ENCODE data around the gene IFT22. TPM values are rescaled to one million over a fixed set of nuclear protein-coding genes. Genes with fewer than 3 reads are reported as not detected.
"Not testable (repeated sequence)": the region's sequence is repeated elsewhere in the genome, so short reads cannot be mapped to it uniquely, and the experiment has no call there.

Gene IFT22
- total RNA-seq, 1 experiment from 2014 or later = 15.5 TPM

DNA sequence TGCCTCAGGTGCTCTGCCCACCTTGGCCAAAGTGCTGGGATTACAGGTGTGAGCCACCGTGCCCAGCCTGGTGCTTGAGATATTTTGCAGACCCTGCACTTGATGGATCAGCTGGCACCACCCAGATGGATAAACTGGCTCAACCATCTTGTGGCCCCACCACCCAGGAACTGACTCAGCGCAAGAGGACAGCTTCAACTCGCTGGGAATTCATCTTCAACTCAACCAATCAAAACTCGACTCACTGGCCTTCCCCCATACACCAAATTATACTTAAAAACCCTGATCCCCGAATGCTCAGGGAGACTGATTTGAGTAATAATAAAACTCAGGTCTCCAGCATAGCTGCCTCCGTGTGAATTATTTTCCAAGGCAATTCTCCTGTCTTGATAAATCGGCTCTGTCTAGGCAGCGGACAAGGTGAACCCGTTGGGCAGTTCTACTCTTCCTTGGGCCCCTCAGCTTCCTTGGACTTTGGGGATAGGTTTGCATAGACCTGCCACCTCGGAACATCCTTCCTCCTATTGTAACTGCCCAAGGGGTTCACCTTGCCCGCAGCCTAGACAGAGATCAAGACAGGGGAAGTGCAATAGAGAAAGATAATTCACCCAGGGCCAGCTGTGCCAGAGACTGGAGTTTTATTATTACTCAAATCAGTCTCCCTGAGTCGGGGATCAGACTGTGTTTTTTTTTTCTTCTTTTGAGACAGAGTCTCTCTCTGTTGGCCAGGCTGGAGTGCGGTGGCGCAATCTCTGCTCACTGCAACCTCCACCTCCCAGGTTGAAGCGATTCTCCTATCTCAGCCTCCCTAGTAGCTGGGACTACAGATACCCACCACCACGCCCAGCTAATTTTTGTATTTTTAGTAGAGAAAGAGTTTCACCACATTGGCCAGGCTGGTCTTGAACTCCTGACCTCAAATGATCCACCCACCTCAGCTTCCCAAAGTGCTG is 28.3 kb downstream of the IFT22 start:
- POLR2A ChIA-PET = interaction anchor here (0.5 to 2.4 kb wide), 7 partner anchors 9 to 864 kb away, joined by 3 to 19 read pairs (median 8); no protein-coding TSS in a partner anchor
- H3K27ac Mint-ChIP-seq = peak overlapping the region; percentile 99
- H3K4me3 Mint-ChIP-seq = peak overlapping the region; percentile 16
- DNase-seq (ENCODE audit: low spot score); ATAC-seq; H3K27me3 Mint-ChIP-seq (ENCODE audit: low read depth); H3K9me3 Mint-ChIP-seq; H3K36me3 Mint-ChIP-seq: not testable (repeated sequence)
- peaks cover 65% of the 10 kb centered on the region for H3K4me1 Mint-ChIP-seq
- TF ChIP-seq ZNF121 (CRISPR knock-in tag; IDR thresholded peaks at IDR 0.05) = peak; percentile 89
- TF ChIP-seq, protein P1, sequence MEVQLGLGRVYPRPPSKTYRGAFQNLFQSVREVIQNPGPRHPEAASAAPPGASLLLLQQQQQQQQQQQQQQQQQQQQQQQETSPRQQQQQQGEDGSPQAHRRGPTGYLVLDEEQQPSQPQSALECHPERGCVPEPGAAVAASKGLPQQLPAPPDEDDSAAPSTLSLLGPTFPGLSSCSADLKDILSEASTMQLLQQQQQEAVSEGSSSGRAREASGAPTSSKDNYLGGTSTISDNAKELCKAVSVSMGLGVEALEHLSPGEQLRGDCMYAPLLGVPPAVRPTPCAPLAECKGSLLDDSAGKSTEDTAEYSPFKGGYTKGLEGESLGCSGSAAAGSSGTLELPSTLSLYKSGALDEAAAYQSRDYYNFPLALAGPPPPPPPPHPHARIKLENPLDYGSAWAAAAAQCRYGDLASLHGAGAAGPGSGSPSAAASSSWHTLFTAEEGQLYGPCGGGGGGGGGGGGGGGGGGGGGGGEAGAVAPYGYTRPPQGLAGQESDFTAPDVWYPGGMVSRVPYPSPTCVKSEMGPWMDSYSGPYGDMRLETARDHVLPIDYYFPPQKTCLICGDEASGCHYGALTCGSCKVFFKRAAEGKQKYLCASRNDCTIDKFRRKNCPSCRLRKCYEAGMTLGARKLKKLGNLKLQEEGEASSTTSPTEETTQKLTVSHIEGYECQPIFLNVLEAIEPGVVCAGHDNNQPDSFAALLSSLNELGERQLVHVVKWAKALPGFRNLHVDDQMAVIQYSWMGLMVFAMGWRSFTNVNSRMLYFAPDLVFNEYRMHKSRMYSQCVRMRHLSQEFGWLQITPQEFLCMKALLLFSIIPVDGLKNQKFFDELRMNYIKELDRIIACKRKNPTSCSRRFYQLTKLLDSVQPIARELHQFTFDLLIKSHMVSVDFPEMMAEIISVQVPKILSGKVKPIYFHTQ (CRISPR knock-in tag; IDR thresholded peaks at IDR 0.05) = peak; percentile 47; the same call in 1 of the 2 replicates
- peak; percentile 60; the same call in 1 of the 2 replicates for TF ChIP-seq GTF2I (CRISPR knock-in tag; conservative IDR thresholded peaks at IDR 0.05)
- CTCF ChIA-PET = interaction anchor here (0.7 to 4.2 kb wide), 16 partner anchors 11 to 404 kb away, joined by 3 to 23 read pairs (median 4); partner anchors contain the start of genes COL26A1, IFT22, PLOD3 and SERPINE1

DNA sequence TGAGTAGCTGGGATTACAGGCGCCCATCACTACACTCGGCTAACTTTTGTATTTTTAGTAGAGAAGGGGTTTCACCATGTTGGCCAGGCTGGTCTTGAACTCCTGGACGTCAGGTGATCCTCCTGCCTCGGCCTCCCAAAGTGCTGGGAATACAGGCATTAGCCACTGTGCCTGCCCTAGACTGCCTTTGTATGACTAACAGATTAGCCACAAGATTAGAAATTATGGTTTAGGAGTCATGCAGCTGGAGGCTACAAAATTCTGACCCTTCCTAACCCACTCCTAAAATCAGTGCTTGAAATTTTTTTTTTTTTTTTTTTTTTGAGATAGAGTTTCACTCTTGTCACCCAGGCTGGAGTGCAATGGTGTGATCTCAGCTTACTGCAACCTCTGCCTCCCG is 29.0 kb downstream of the IFT22 start:
- POLR2A ChIA-PET = interaction anchor here (0.6 to 2.4 kb wide), 5 partner anchors 10 to 798 kb away, joined by 4 to 19 read pairs (median 9); no protein-coding TSS in a partner anchor
- not testable (repeated sequence) for H3K27me3 Mint-ChIP-seq (ENCODE audit: low read depth); H3K4me3 Mint-ChIP-seq; DNase-seq (ENCODE audit: low spot score); H3K9me3 Mint-ChIP-seq; H3K36me3 Mint-ChIP-seq; ATAC-seq
- Mint-ChIP-seq H3K4me1 (peaks cover 61% of the 10 kb centered on the region), H3K27ac (peak overlapping the region; percentile 99)
- CTCF ChIA-PET = interaction anchor here (0.7 to 3.9 kb wide), 9 partner anchors 11 to 403 kb away, joined by 3 to 23 read pairs (median 3); partner anchors contain the start of genes PLOD3, SERPINE1, UFSP1 and ZNHIT1

DNA sequence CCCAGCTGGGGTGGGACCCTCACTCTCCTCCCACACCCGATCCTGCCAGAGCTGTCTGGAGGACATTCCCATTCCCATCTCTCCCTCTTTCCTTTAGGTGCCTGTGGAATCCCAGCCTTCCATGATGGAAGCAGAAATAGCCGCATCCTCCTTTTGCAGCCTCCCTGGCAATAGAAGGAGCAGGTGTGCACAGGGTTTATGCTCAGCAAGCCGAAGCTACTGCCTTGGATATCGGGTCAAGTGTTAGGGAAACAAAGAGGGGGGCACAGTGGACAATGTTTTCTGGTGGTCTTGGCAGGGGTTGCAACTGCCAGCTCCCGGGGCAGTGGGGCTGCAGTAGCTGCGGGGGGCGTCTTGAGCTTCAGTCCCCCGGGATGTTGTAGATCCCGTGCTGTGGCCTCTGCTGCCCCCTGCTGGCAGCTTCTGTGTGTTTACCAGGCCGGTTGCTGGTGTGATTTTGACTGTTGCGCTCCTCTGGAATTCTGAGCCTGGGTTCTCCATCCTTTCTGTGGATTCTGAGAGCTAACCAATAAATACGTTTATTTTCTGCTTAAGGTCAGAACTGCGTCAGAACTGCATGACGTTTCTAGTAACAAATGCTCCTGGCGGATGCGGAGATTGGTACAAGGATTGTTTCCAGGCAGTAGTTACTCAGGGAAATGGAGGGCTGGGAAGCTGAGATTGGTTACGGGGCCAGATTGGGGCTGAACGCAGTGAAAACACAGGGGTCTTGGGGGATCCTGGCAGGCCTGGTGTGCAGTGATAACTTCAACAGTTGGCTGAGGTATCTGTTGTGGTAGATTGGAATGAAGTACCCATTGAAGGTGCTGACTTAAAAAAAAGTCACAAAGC is 31.2 kb downstream of the IFT22 start:
- not testable (repeated sequence) for H3K9me3 Mint-ChIP-seq; H3K27me3 Mint-ChIP-seq (ENCODE audit: low read depth); H3K4me3 Mint-ChIP-seq
- TF ChIP-seq, protein P2, sequence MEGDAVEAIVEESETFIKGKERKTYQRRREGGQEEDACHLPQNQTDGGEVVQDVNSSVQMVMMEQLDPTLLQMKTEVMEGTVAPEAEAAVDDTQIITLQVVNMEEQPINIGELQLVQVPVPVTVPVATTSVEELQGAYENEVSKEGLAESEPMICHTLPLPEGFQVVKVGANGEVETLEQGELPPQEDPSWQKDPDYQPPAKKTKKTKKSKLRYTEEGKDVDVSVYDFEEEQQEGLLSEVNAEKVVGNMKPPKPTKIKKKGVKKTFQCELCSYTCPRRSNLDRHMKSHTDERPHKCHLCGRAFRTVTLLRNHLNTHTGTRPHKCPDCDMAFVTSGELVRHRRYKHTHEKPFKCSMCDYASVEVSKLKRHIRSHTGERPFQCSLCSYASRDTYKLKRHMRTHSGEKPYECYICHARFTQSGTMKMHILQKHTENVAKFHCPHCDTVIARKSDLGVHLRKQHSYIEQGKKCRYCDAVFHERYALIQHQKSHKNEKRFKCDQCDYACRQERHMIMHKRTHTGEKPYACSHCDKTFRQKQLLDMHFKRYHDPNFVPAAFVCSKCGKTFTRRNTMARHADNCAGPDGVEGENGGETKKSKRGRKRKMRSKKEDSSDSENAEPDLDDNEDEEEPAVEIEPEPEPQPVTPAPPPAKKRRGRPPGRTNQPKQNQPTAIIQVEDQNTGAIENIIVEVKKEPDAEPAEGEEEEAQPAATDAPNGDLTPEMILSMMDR (IDR thresholded peaks at IDR 0.05) = peak; percentile 86
- H3K4me1 Mint-ChIP-seq = peaks cover 65% of the 10 kb centered on the region
- H3K27ac Mint-ChIP-seq = peak overlapping the region; percentile 78
- ATAC-seq (peak; percentile 8), DNase-seq (ENCODE audit: low spot score) (peak; percentile 83)
- H3K36me3 Mint-ChIP-seq = peaks cover 11% of the 10 kb centered on the region
- CTCF ChIA-PET = interaction anchor here (0.6 to 3.9 kb wide), 38 partner anchors 9 to 341 kb away, joined by 3 to 28 read pairs (median 5); partner anchors contain the start of genes COL26A1, FIS1, IFT22 and MUC3A
- POLR2A ChIA-PET = interaction anchor here (1.1 to 1.5 kb wide), 2 partner anchors 12 to 19 kb away, joined by 3 to 5 read pairs; no protein-coding TSS in a partner anchor

DNA sequence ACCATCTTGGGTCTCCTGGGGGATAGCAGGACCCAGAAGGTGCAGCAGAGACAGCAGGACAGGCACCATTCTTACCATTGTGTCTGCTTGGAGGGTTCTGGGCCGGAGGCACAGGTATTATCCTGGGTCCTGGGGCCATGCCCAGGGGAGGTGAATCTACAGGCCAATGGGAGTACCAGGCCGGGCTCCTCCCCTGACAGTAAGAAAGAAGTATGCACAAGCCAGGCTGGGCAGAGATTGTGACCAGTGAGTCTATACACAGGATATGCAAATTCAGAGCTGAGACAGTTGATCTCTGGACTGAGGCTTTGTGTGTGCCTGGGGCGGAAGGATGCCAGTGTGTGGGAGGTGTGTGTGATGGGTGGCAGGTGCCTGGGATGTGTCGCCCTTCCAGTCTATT is 31.9 kb downstream of the IFT22 start:
- peak; percentile 8 for ATAC-seq
- not testable (repeated sequence) for DNase-seq (ENCODE audit: low spot score); H3K9me3 Mint-ChIP-seq; H3K27me3 Mint-ChIP-seq (ENCODE audit: low read depth)
- ChIA-PET CTCF (interaction anchor here (0.7 to 3.9 kb wide), 28 partner anchors 8 to 340 kb away, joined by 3 to 28 read pairs (median 6); partner anchors contain the start of genes FIS1, IFT22, MUC3A and PLOD3), POLR2A (interaction anchor here (1.5 kb wide), 1 partner anchor 11 kb away, joined by 3 read pairs; no protein-coding TSS in a partner anchor)
- H3K4me1 Mint-ChIP-seq = peaks cover 58% of the 10 kb centered on the region
- peaks cover 11% of the 10 kb centered on the region for H3K36me3 Mint-ChIP-seq
- H3K27ac Mint-ChIP-seq = peak overlapping the region; percentile 87
- H3K4me3 Mint-ChIP-seq = peak overlapping the region; percentile 43

DNA sequence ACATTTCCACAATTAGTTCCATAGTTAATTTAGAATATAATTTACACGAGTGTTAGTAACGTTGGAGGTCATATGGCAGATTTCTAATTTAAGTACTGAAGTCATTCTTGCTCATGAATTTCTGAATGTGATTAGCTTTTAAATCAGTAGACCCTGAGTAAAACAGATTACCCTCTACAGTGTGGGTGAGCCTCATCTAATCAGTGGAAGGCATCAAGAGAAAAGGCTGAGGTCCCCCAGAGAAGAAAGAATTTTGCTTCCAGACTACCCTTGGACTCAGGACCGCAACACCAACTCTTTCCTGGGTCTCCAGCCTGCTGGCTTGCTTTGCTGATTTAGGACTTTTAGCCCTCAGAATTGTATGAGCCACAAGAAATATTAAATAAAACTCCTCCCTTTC is 33.2 kb downstream of the IFT22 start:
- no peak overlapping the region for H3K27ac Mint-ChIP-seq
- peaks cover 47% of the 10 kb centered on the region for H3K4me1 Mint-ChIP-seq
- ChIA-PET CTCF (interaction anchor here (1.2 kb wide), 1 partner anchor 145 kb away, joined by 4 read pairs; no protein-coding TSS in a partner anchor), POLR2A (no interaction called here)
- no peak for ATAC-seq
- H3K4me3 Mint-ChIP-seq = no peak overlapping the region
- peaks cover 11% of the 10 kb centered on the region for H3K36me3 Mint-ChIP-seq
- no peaks in the 10 kb centered on the region; the same call in 1 of the 2 replicates for H3K27me3 Mint-ChIP-seq (ENCODE audit: low read depth)
- H3K9me3 Mint-ChIP-seq = peaks cover 6% of the 10 kb centered on the region; the same call in 1 of the 2 replicates
- no peak for DNase-seq (ENCODE audit: low spot score)
- TF ChIP-seq, protein P3, sequence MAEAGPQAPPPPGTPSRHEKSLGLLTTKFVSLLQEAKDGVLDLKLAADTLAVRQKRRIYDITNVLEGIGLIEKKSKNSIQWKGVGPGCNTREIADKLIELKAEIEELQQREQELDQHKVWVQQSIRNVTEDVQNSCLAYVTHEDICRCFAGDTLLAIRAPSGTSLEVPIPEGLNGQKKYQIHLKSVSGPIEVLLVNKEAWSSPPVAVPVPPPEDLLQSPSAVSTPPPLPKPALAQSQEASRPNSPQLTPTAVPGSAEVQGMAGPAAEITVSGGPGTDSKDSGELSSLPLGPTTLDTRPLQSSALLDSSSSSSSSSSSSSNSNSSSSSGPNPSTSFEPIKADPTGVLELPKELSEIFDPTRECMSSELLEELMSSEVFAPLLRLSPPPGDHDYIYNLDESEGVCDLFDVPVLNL (CRISPR knock-in tag; IDR thresholded peaks at IDR 0.05; ENCODE audit: borderline replicate concordance, low read depth) = no peak
- TF ChIP-seq ZNF121 (CRISPR knock-in tag; IDR thresholded peaks at IDR 0.05) (no peak), PRRX2 (CRISPR knock-in tag; IDR thresholded peaks at IDR 0.05) (no peak), RORB (CRISPR knock-in tag; IDR thresholded peaks at IDR 0.05) (no peak), ZNF219 (CRISPR knock-in tag; IDR thresholded peaks at IDR 0.05; ENCODE audit: borderline replicate concordance) (no peak), JAZF1 (CRISPR knock-in tag; IDR thresholded peaks at IDR 0.05) (no peak), SMAD4 (CRISPR knock-in tag; IDR thresholded peaks at IDR 0.05) (no peak), ZNF396 (CRISPR knock-in tag; IDR thresholded peaks at IDR 0.05; ENCODE audit: borderline replicate concordance) (no peak), ZNF423 (CRISPR knock-in tag; IDR thresholded peaks at IDR 0.05) (no peak)
- TF ChIP-seq, protein P4, sequence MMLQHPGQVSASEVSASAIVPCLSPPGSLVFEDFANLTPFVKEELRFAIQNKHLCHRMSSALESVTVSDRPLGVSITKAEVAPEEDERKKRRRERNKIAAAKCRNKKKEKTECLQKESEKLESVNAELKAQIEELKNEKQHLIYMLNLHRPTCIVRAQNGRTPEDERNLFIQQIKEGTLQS (CRISPR knock-in tag; conservative IDR thresholded peaks at IDR 0.05) = no peak
- TF ChIP-seq, protein P5, sequence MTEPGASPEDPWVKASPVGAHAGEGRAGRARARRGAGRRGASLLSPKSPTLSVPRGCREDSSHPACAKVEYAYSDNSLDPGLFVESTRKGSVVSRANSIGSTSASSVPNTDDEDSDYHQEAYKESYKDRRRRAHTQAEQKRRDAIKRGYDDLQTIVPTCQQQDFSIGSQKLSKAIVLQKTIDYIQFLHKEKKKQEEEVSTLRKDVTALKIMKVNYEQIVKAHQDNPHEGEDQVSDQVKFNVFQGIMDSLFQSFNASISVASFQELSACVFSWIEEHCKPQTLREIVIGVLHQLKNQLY (CRISPR knock-in tag; IDR thresholded peaks at IDR 0.05) = no peak
